ENCODE results near the gene NYAP1.
A peak's percentile ranks its signal among the peaks of the same experiment; 100 is the strongest.

Gene NYAP1

GRCh38 chr7:100466653-100467605 is 16.8 kb upstream of the NYAP1 start:
- no peak overlapping the region for H3K4me3 ChIP-seq (ENCODE audit: low read depth, low read length)
- TF ChIP-seq CTCF (IDR thresholded peaks at IDR 0.05; ENCODE audit: low read depth, low read length): no peak

GRCh38 chr7:100467638-100468373 is 15.9 kb upstream of the NYAP1 start:
- H3K4me3 ChIP-seq (ENCODE audit: low read depth, low read length): no peak overlapping the region
- no peak for TF ChIP-seq CTCF (IDR thresholded peaks at IDR 0.05; ENCODE audit: low read depth, low read length)

DNA sequence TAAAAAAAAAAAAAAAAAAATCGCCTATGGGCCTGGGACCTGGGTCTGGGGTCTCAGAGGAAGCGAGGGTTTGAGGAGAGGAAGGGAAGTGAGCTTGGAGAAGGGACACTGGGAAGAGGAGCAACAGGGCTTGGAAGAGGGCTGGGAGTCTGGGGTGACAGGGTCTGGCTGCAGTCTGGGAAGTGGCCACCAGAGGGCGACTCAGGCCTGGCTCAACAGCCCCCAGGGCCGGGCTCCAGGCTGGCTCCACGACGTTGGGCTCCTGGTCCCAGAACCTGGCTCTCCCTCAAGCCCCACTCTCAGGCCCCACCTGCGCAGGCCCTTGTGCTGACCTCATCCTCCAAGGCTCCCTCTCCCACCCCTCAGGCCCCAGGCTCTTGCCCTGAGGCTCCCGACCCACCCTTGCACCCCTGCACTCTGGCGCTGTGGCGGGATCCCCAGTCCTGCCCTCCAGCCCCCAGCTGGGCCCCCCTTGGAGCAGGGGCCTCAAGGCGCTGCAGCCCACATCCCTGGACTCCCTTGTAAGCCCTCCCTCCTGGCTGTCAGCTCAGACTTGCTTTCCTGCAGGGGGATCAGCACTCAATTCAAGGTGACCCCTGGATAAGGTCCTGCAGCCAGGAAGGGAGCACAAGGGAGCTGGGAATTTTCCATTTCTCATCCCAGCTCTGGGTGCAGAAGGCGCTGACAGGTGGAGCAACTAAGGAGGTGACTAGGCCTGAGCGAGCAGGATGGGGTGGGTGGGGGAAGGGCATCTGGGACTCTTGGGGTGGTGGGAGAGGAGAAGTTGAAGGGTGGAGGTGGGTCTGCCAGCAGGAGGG is 14.3 kb upstream of the NYAP1 start:
- H3K4me3 ChIP-seq (ENCODE audit: low read depth, low read length): no peak overlapping the region
- peak; percentile 78 for TF ChIP-seq CTCF (IDR thresholded peaks at IDR 0.05; ENCODE audit: low read depth, low read length)

- no peak overlapping the region for H3K4me3 ChIP-seq (ENCODE audit: low read depth, low read length)
- TF ChIP-seq CTCF (IDR thresholded peaks at IDR 0.05; ENCODE audit: low read depth, low read length): no peak
These were observed 12.7 kb upstream of the NYAP1 start for GRCh38 chr7:100471021-100471420.

- H3K4me3 ChIP-seq (ENCODE audit: low read depth, low read length): no peak overlapping the region
- TF ChIP-seq CTCF (IDR thresholded peaks at IDR 0.05; ENCODE audit: low read depth, low read length): no peak
These were observed 11.4 kb upstream of the NYAP1 start for GRCh38 chr7:100472121-100472851.

- no peak overlapping the region for H3K4me3 ChIP-seq (ENCODE audit: low read depth, low read length)
- no peak for TF ChIP-seq CTCF (IDR thresholded peaks at IDR 0.05; ENCODE audit: low read depth, low read length)
These were observed 10.8 kb upstream of the NYAP1 start for GRCh38 chr7:100472854-100473499.
